ENCODE measurements around the gene NCAN.

DNA sequence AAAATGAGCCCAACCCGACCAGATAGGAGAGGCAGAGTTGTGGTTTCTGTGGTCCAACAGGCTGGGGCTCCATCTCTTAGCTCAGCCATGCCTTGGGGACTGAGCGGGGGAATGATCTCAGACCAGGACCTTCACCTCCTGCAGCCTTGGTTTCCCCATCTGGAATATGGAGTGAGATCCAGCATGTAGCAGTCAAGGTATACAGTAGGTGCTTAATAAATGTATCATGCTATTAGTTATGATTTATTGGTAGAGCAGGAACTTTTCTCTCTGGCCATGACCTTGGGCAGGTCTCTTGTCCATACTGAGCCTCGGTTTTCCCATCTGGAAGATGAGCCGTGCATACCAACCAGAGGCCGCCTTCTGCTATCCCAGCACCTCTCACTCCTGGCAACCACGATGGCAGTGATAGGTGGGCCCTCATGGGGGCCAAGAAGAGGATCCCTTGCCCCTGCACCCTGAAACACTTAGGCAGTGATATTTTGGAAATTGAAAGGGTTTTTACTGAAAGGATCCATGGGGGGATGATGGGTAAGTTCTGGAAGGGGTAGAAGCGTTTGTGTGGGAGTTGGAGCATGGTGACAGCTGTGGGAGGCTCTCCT, 52.2 kb downstream of the NCAN start:
- TF ChIP-seq ZKSCAN8 (CRISPR knock-in tag; IDR thresholded peaks at IDR 0.05; ENCODE audit: borderline replicate concordance) (0 out of 2 replicates have a peak, but pooled peaks have one; percentile 73), FOSL1 (CRISPR knock-in tag; IDR thresholded peaks at IDR 0.05; ENCODE audit: borderline replicate concordance) (no peak), RELA (CRISPR knock-in tag; IDR thresholded peaks at IDR 0.05) (no peak), RBM22 (optimal IDR thresholded peaks at IDR 0.05; ENCODE audit: low read length) (no peak), ZFX (CRISPR knock-in tag; IDR thresholded peaks at IDR 0.05; ENCODE audit: low read depth) (no peak), YY1 (IDR thresholded peaks at IDR 0.05; ENCODE audit: insufficient read depth, insufficient replicate concordance, low read depth, low read length) (no peak), POLR2A (IDR thresholded peaks at IDR 0.05; ENCODE audit: insufficient read depth in 1 of 2, low read depth in 2 of 2, low read length in 2 of 2) (no peak), BHLHE40 (IDR thresholded peaks at IDR 0.05; ENCODE audit: low read length) (no peak), SMAD3 (CRISPR knock-in tag; IDR thresholded peaks at IDR 0.05) (no peak), MTF1 (CRISPR knock-in tag; IDR thresholded peaks at IDR 0.05) (no peak), SIN3B (IDR thresholded peaks at IDR 0.05; ENCODE audit: low read length) (no peak), TCF7L2 (IDR thresholded peaks at IDR 0.05; ENCODE audit: low read depth, low read length) (no peak)
- TF ChIP-seq, protein P1, sequence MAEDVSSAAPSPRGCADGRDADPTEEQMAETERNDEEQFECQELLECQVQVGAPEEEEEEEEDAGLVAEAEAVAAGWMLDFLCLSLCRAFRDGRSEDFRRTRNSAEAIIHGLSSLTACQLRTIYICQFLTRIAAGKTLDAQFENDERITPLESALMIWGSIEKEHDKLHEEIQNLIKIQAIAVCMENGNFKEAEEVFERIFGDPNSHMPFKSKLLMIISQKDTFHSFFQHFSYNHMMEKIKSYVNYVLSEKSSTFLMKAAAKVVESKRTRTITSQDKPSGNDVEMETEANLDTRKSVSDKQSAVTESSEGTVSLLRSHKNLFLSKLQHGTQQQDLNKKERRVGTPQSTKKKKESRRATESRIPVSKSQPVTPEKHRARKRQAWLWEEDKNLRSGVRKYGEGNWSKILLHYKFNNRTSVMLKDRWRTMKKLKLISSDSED (CRISPR knock-in tag; IDR thresholded peaks at IDR 0.05) = no peak

Data from HepG2 (cell line).